ENCODE measurements around the gene PLCL2.

Gene PLCL2

GRCh38 chr3:17044855-17045254 lies 160.1 kb downstream of the PLCL2 start:
- DNase-seq (ENCODE audit: low read depth) = no peak

GRCh38 chr3:17045705-17046104 lies 160.9 kb downstream of the PLCL2 start:
- DNase-seq (ENCODE audit: low read depth) = no peak

DNA sequence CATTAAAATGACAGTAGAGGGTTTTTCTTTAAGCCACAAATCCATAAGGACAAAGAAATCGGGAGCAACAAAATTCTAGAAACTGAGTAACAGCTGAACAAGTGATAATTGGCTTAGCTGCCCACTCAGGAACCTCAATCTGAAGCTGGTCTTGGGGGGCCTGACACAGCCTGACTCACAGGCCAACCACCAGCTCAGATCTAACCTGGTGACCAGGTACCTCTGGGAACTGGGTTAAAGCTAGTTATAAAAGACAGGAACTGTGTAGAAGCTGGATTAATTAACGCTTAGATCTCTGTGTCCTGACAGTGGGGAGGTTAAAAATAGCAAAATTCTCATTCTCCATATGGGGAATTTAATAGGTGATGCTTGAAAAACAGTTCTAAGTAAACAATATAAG lies 161.9 kb downstream of the PLCL2 start:
- DNase-seq (ENCODE audit: low read depth) = no peak

DNA sequence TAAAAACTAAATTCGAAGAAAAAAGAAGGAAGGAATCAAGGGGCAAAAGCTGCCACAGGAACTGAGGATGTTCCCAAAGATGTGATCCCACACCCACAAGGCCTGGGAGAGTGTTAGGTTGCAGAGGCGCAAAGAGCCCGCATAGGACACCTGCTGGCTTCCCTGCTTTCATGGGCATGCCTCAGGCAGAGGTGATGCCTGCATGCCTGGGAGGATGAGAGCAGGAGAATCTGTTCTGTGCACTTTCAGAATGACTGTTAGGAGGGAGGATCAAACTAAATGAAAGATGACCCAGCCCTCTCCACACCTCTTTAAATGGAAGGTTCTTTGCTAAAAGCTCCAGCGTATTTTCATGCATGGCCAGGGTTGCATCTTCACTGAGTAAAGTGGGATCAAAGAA lies 162.4 kb downstream of the PLCL2 start:
- no peak for DNase-seq (ENCODE audit: low read depth)

GRCh38 chr3:17047894-17048293 lies 163.1 kb downstream of the PLCL2 start:
- DNase-seq (ENCODE audit: low read depth) = no peak

GRCh38 chr3:17050071-17050470 lies 165.3 kb downstream of the PLCL2 start:
- no peak for DNase-seq (ENCODE audit: low read depth)

GRCh38 chr3:17050506-17050905 lies 165.8 kb downstream of the PLCL2 start:
- DNase-seq (ENCODE audit: low read depth) = no peak

DNA sequence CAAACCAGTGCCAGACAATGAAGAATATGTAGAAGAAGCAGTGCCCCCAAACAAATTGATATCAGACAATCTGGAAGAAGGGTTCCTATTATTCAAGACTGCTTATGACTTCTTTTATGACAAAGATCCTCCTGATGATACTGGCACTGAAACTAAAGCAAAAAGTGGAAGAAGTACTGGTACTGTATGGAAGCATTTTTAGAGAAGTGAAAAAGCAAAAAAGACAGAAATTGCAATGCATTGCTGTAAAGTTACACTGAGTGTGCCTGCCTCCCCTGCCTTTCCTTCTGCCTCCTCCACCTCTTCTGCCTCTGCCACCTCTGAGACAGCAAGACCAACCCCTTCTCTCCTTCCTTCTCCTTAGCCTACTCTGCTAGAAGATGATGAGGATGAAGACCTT lies 167.6 kb downstream of the PLCL2 start:
- DNase-seq (ENCODE audit: low read depth) = no peak

- DNase-seq (ENCODE audit: low read depth) = no peak
Measured at GRCh38 chr3:17054301-17054981, 169.7 kb downstream of the PLCL2 start.

- DNase-seq (ENCODE audit: low read depth) = no peak
Measured at GRCh38 chr3:17054982-17055343, 170.2 kb downstream of the PLCL2 start.

- DNase-seq (ENCODE audit: low read depth) = no peak
Measured at GRCh38 chr3:17055374-17056276, 170.9 kb downstream of the PLCL2 start.

GRCh38 chr3:17057321-17057720 lies 172.6 kb downstream of the PLCL2 start:
- no peak for DNase-seq (ENCODE audit: low read depth)

DNA sequence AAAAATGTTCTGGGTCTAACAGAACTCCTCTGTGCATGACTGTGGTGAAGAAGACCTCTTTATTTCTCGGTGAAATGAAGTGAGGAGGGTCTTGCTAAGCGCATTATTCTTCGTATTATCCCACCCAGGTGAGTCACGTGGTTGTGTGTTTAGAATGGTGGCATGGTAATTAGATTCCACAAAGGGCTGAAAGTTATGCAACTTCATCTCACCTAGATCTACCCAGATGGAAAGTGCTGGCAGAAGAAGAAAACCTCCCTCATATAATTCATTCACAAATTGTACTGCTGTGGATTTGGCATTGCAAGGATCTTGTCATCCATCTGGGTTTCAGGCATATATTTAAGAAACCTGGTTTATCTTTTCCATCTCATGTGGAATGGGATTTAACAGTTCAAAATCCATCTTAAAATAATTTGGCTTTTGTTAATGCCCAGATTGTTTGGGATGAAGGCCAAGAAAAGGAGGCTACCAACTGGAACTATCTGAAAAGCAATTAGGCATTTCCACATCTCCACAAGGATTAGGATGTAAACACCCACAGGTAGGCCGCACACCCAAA lies 175.3 kb downstream of the PLCL2 start:
- no peak for DNase-seq (ENCODE audit: low read depth)

DNA sequence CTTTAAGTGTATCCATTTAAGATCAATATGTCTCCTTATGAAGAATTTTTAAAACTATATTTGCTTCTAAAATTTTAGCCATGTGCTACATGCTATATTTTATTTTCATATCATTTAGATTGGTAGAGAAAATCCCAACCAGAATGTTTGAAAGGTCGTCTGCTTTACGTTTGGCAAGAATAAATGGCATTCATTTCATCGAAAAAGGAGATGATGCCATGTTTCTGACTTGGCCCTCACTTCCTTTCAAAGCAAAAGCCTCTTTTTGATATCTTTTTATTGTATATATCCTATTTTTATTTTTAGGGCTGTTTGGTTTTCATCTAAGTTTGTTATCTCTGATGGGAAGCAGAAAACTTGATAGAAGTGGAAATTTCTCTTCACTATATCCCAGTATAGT lies 176.2 kb downstream of the PLCL2 start:
- no peak for DNase-seq (ENCODE audit: low read depth)

- no peak for DNase-seq (ENCODE audit: low read depth)
Measured at GRCh38 chr3:17062736-17063135, 178.0 kb downstream of the PLCL2 start.

- no peak for DNase-seq (ENCODE audit: low read depth)
Measured at GRCh38 chr3:17063596-17063995, 178.8 kb downstream of the PLCL2 start.

DNA sequence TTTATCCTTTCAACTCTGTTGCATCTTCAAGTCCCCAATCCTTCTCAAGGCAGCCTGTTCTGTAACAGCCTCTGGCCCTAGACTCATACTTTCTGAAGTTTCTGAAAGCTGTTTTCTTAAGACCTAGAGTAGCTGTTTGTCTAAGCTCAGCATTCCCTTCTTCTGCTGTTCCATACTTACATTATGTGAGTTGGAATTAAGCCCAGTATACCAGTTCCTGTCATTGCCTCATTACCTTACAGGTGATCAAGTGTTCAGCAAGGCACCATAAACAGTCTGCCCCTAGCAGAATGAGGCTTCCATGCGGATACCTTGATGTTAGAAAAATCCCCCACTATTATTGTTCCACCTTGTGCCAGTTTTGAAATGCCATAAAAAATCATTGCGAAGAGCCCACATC lies 180.6 kb downstream of the PLCL2 start:
- no peak for DNase-seq (ENCODE audit: low read depth)

DNA sequence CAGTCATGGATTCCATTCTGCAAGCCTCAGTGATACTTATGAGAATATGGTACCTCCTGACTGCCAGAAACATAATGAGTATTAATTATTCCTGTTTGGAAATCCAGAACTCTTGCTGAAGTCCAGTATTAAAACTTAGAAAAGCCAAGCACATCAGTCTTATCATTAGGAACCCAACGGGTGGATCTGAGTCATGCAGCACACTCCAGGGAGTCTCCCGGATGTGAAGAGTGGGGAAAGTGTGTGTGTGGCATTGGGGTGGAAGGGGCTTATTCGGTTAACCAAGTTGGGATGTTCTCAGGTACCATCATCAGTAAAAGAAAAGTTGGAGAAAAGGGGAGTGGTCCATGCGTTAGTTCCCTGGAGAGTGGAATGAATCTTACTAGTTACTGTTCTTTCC lies 181.1 kb downstream of the PLCL2 start:
- no peak for DNase-seq (ENCODE audit: low read depth)

DNA sequence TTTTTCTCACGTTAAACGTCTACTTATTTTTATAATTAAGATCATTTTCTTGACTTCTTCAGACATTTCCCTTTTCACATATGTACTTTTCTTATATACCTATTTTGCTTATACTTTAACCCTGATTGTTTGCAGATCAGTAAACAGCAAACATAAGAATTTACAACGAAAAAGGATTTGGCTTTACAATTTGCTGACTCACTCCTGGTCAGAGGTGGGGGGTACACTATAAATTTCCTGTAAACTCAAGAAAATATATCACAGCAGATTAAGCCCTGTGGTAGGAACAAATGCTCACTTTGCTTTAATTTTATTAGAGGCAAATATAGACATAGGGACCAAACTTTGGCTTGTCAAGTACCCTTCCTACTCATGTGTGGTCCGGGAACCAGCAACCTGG lies 185.0 kb downstream of the PLCL2 start:
- DNase-seq (ENCODE audit: low read depth) = no peak

DNA sequence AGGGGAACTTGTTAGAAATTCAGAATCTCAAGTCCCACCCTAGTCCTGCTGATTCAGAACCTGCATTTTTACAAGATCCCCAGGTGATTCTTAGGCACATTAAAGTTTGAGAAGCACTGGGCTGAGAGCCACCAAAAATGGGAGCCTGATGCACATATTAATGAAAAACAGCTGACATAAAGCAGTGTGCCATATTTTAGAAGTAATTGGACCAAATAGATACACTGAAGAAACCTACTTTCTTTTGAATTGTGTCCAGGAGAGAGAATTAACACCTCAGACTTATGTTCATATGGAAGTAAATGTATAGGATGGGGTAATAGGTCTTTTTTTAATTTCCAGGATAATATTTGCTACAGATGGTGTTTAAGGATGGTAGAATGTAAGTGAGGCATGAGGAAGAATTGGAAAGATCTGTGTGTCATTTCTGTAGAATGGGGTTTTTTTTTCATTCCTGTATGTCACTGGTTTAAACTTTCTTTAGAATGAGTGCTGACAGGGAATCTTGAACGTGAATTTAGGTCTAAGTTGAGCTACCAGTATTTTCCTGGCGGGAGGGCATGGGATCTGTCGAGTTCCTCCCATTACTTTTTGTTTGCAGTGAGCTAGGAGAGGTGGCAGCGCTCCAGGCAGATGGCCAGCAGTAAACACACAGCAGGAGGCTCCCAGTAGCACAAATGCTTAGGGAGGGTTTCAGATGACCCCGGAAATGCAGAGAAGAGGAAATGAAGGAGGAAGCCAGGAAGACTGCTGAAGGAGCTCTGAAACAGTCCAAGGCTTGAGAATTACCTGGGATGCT lies 185.6 kb downstream of the PLCL2 start:
- no peak for DNase-seq (ENCODE audit: low read depth)

DNA sequence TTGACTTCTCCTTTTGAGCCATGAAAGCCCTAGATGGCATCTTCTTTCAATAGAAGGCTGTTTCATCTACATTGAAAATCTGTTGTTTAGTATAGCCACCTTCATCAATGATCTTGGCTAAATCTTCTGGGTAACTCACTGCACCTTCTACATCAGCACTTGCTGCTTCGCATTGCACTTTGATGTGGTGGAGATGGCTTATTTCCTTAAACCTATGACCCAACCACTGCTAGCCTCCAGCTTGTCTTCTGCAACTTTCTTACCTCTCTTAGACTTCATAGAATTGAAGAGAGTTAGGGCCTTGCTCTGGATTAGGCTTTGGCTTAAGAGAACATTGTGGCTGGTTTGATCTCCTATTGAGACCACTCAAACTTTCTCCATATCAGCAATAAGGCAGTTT lies 189.8 kb downstream of the PLCL2 start:
- DNase-seq (ENCODE audit: low read depth) = no peak

DNA sequence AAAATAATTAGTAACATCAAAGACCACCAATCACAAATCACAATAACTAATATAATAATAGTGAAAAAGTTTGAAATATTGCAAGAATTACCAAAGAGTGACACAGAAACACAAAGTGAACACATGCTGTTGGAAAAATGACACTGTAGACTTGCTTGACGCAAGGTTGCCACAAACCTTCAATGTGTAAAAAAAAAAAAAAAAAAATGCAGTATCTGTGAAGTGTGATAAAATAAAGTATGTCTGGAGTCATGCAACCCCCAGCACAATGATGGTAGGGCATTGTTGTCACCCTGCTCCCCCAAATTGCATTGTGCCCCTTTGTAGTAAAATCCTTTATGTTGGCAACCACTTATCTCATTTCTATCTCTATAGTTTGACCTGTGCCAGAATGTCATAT lies 190.6 kb downstream of the PLCL2 start:
- DNase-seq (ENCODE audit: low read depth) = no peak

- DNase-seq (ENCODE audit: low read depth) = no peak
Measured at GRCh38 chr3:17075907-17076306, 191.2 kb downstream of the PLCL2 start.

Measured in stimulated activated CD8-positive, alpha-beta memory T cell treated with anti-CD3 and anti-CD28 coated beads, Interleukin-4, amount 100 ng/mL, for 24 hours (primary cell).